HG02623 (cell line): ENCODE results near the gene ASTN2.

Source experiments
- ATAC-seq: cut with Tn5 transposase; IDR thresholded peaks from one replicate; pipeline ENCODE4 v1.9.1; 2021; ENCODE audit warnings: moderate library complexity; ENCODE audit not compliant: unreplicated experiment

Gene ASTN2

DNA sequence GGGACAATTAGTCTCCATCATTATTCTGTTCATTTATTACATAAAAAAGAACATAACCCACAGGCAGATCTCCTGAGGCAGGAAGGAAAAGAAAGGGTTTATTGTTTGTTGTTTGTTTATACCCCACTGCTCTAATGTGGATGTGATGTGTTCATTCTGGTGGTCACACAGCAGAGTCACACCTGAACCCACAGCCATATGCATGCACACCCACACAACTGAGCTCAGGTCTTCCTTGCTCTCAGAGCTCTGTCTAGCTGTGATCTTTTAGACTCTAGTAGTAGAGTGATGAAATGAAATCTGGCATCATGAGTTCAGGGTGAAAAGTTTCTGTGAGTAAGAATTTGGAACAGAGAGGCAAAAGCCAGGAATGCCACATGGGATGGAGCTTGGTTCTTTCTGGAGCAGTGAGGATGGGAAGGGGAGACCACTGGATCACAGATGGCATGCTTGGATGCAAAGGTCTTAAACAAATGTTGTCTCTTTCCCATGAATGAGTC is 1034.3 kb downstream of the ASTN2 start:
- ATAC-seq = no peak

DNA sequence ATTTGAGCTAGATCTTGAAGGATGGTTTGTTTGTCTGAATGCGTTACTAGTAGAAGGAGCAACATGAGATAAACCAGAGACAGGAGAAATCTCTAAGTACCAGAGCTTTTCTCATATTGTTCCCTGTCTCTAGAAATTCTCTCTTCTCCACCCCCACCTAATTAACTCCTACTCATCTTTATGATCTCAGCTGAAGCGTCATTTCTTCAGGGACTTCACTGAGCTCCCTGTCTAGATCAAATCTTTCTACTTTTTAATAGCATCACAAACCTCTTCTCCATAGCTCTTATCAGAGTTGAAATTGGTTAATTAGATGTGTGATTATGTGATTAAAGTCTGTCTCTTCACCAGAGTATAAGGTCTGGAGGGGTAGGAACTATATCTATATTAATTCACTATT is 1035.0 kb downstream of the ASTN2 start:
- ATAC-seq = no peak

DNA sequence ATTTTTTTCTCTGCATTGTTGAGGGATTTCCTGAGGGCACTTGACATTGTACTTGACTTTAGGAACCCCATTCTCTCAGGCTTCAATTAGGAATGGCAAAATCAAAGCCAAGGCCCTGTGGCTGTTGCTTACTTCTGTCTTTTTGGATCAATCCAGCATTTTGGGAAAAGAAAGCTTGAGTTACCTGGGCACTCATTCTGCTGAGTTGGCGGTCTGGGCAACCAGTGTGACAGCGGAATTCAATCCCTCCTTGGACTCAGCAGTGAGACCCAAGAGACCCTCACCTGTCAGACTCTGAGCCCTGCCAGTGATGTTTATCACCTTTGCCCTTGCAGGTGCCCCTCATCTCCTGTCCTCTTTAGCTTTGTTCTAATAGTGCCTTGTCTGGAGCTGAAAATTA is 1036.0 kb downstream of the ASTN2 start:
- no peak for ATAC-seq

GRCh38 chr9:116377179-116377798 is 1037.6 kb downstream of the ASTN2 start:
- no peak for ATAC-seq
